Loucy (cell line): ENCODE results near the gene KLK4.

Experiments used
- EZH2phosphoT487 ChIP-seq: fragments of 200-600 bp; IDR thresholded peaks from 2 replicates; pipeline ENCODE4 v1.6.1; 2018; ENCODE audit warnings: antibody characterized with exemption, mild to moderate bottlenecking, moderate library complexity, borderline replicate concordance
- TF ChIP-seq, protein P1 (sequence below): fragments of 200-600 bp; sonication (generic); conservative IDR thresholded peaks from 2 replicates; pipeline ENCODE4 v1.5.1; 2014; ENCODE audit warnings: mild to moderate bottlenecking, antibody characterized with exemption, low read length

DNA sequence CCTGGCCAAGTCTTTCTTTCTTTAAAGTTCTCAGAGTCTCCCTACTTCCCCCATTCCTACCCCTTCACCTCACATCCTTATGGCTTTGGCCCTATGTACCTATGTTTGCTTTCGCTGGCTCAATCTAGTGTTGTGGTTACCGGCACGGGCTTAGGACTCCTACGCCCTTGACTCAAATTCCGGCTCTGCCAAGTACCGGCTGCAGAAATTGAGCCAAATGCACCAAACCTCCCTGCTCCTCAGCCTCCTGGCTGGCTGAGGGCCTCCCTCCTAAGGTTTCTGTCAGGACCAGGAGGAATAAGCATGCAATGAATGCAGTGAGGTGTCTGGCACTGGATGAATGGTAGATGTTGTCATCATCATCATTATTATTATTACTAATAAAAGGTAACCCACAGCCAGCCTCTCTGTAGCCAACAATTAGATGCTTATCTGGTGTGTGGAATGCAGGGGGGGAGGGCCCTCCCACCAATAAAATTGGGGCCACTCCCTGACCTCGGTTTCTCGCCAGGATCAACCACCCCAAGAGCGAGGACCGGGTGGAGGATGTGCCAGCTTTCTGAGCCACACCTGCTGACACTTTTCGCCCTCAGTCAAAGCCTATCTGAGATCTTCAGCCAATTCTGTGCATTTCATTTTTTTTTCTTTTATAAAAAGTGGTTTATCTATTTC lies 21.0 kb upstream of the KLK4 start:
- TF ChIP-seq, protein P1, sequence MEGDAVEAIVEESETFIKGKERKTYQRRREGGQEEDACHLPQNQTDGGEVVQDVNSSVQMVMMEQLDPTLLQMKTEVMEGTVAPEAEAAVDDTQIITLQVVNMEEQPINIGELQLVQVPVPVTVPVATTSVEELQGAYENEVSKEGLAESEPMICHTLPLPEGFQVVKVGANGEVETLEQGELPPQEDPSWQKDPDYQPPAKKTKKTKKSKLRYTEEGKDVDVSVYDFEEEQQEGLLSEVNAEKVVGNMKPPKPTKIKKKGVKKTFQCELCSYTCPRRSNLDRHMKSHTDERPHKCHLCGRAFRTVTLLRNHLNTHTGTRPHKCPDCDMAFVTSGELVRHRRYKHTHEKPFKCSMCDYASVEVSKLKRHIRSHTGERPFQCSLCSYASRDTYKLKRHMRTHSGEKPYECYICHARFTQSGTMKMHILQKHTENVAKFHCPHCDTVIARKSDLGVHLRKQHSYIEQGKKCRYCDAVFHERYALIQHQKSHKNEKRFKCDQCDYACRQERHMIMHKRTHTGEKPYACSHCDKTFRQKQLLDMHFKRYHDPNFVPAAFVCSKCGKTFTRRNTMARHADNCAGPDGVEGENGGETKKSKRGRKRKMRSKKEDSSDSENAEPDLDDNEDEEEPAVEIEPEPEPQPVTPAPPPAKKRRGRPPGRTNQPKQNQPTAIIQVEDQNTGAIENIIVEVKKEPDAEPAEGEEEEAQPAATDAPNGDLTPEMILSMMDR, result no peak
- TF ChIP-seq EZH2phosphoT487, result no peak
